Neural progenitor cell (in vitro differentiated cells): Measurements from ENCODE around the gene PDE9A. TPM values are rescaled to one million over a fixed set of nuclear protein-coding genes. Genes with fewer than 3 reads are reported as not detected.

Source experiments
- DNase-seq: peaks from one replicate; pipeline ENCODE4 v3.0.0-alpha.2; 2016; ENCODE audit warnings: low spot score
- H2AFZ ChIP-seq: fragments of 200-600 bp; sonication (generic); replicated peaks from 2 replicates; pipeline ENCODE4 v1.6.1; 2016; ENCODE audit warnings: antibody characterized with exemption
- H3F3A ChIP-seq: fragments of 200-600 bp; sonication (generic); 2 replicates; pipeline ENCODE4 v1.6.1; 2016; ENCODE audit warnings: antibody characterized with exemption, low read depth
- H3K27ac ChIP-seq: fragments of 200-600 bp; sonication (generic); 2 replicates; pipeline ENCODE4 v1.5.1; 2016; ENCODE audit warnings: mild to moderate bottlenecking
- H3K27me3 ChIP-seq: fragments of 200-600 bp; sonication (generic); 2 replicates; pipeline ENCODE4 v1.6.1; 2016; ENCODE audit warnings: mild to moderate bottlenecking, moderate library complexity
- H3K36me3 ChIP-seq: fragments of 200-600 bp; sonication (generic); 2 replicates; pipeline ENCODE4 v1.5.1; 2016
- H3K4me1 ChIP-seq: fragments of 200-600 bp; sonication (generic); 2 replicates; pipeline ENCODE4 v1.6.1; 2016; ENCODE audit warnings: mixed run types
- H3K4me2 ChIP-seq: fragments of 200-600 bp; sonication (generic); 2 replicates; pipeline ENCODE4 v1.6.1; 2016
- H3K4me3 ChIP-seq: fragments of 200-600 bp; sonication (generic); 2 replicates; pipeline ENCODE4 v1.5.1; 2016
- H3K79me2 ChIP-seq: fragments of 200-600 bp; sonication (generic); 2 replicates; pipeline ENCODE4 v1.6.1; 2016; ENCODE audit warnings: low read depth
- H3K9ac ChIP-seq: fragments of 200-600 bp; sonication (generic); 2 replicates; pipeline ENCODE4 v1.6.1; 2016
- H3K9me3 ChIP-seq: fragments of 200-600 bp; sonication (generic); 2 replicates; pipeline ENCODE4 v1.5.1; 2016; ENCODE audit warnings: low read depth
- H4K20me1 ChIP-seq: fragments of 200-600 bp; sonication (generic); 2 replicates; pipeline ENCODE4 v1.6.1; 2016; ENCODE audit warnings: low read depth
- H3K27ac Mint-ChIP-seq: 3 replicates; pipeline ENCODE4 v1.8.0; 2021; ENCODE audit warnings: mixed read lengths
- H3K27me3 Mint-ChIP-seq: 2 replicates; pipeline ENCODE4 v1.8.0; 2022; ENCODE audit warnings: low read depth, mild to moderate bottlenecking, inconsistent platforms, moderate library complexity, mixed read lengths; ENCODE audit not compliant: insufficient read depth
- H3K36me3 Mint-ChIP-seq: 3 replicates; pipeline ENCODE4 v1.8.0; 2021; ENCODE audit warnings: mixed read lengths
- H3K4me1 Mint-ChIP-seq: 3 replicates; pipeline ENCODE4 v1.8.0; 2021; ENCODE audit warnings: mixed read lengths
- H3K4me3 Mint-ChIP-seq: 3 replicates; pipeline ENCODE4 v1.8.0; 2021; ENCODE audit warnings: mild to moderate bottlenecking, moderate library complexity, mixed read lengths
- H3K9me3 Mint-ChIP-seq: 3 replicates; pipeline ENCODE4 v1.8.0; 2020; ENCODE audit warnings: mixed read lengths
- CTCF ChIP-seq: fragments of 200-600 bp; sonication (generic); IDR thresholded peaks from 2 replicates; pipeline ENCODE4 v1.5.1; 2017; ENCODE audit warnings: antibody characterized with exemption, mild to moderate bottlenecking
- EZH2 ChIP-seq: fragments of 200-600 bp; sonication (generic); IDR thresholded peaks from 2 replicates; pipeline ENCODE4 v1.6.1; 2017; ENCODE audit warnings: antibody characterized with exemption, mild to moderate bottlenecking, moderate library complexity
- EZH2phosphoT487 ChIP-seq: fragments of 200-600 bp; sonication (generic); IDR thresholded peaks from 2 replicates; pipeline ENCODE4 v1.6.1; 2017; ENCODE audit warnings: antibody characterized with exemption
- total RNA-seq: library from RNA; depleted of rRNA; stranded (reverse); fragments of >200 nt; gene quantifications from 2 replicates; pipeline ENCODE4 v1.2.3, GENCODE V29; 2015; ENCODE audit warnings: low replicate concordance

PDE9A gene
- total RNA-seq, 1 donor from 2014 or later = 41.0 TPM

- peak; percentile 91 for DNase-seq
- peak overlapping the region; percentile 96 for H3K27ac Mint-ChIP-seq
- peaks cover 11% of the 10 kb centered on the region for H3K27me3 Mint-ChIP-seq
- TF ChIP-seq CTCF = peak; percentile 70
- TF ChIP-seq EZH2phosphoT487 = no peak
- Histone ChIP-seq H3F3A (peaks cover 28% of the 10 kb centered on the region), H3K9ac (no peak overlapping the region), H3K79me2 (peaks cover 37% of the 10 kb centered on the region), H3K4me2 (peak overlapping the region; percentile 99), H4K20me1 (peaks cover 32% of the 10 kb centered on the region), H3K36me3 (no peaks in the 10 kb centered on the region), H3K4me3 (peak overlapping the region; percentile 79), H3K9me3 (no peaks in the 10 kb centered on the region), H3K4me1 (peaks cover 24% of the 10 kb centered on the region), H3K27ac (no peak overlapping the region), H3K27me3 (no peaks in the 10 kb centered on the region), H2AFZ (peak overlapping the region; percentile 92)
- H3K4me1 Mint-ChIP-seq = peaks cover 37% of the 10 kb centered on the region
- H3K9me3 Mint-ChIP-seq = peaks cover 2% of the 10 kb centered on the region
- H3K36me3 Mint-ChIP-seq = peaks cover 3% of the 10 kb centered on the region
- H3K4me3 Mint-ChIP-seq = peak overlapping the region; percentile 93
These were observed 742 bp upstream of the PDE9A start for GRCh38 chr21:42652527-42653230.

- peaks cover 3% of the 10 kb centered on the region for H3K36me3 Mint-ChIP-seq
- H3K4me3 ChIP-seq = peak overlapping the region; percentile 96
- H4K20me1 ChIP-seq = peaks cover 49% of the 10 kb centered on the region
- peak overlapping the region; percentile 52 for H2AFZ ChIP-seq
- H3K9ac ChIP-seq = peak overlapping the region; percentile 49
- H3K27me3 ChIP-seq = no peaks in the 10 kb centered on the region
- no peak for TF ChIP-seq EZH2phosphoT487
- TF ChIP-seq CTCF = peak; percentile 49
- no peak for TF ChIP-seq EZH2
- no peak overlapping the region for H3K27ac Mint-ChIP-seq
- peak overlapping the region; percentile 95 for H3K4me2 ChIP-seq
- peak overlapping the region; percentile 34 for H3K27ac ChIP-seq
- H3K9me3 Mint-ChIP-seq = no peaks in the 10 kb centered on the region
- H3K4me1 Mint-ChIP-seq = peaks cover 40% of the 10 kb centered on the region
- H3K79me2 ChIP-seq = peaks cover 53% of the 10 kb centered on the region
- H3F3A ChIP-seq = peaks cover 28% of the 10 kb centered on the region
- peaks cover 24% of the 10 kb centered on the region for H3K4me1 ChIP-seq
- H3K4me3 Mint-ChIP-seq = peak overlapping the region; percentile 82
- H3K9me3 ChIP-seq = no peaks in the 10 kb centered on the region
- peaks cover 11% of the 10 kb centered on the region for H3K27me3 Mint-ChIP-seq
- DNase-seq = peak; percentile 88
- H3K36me3 ChIP-seq = no peaks in the 10 kb centered on the region
These were observed 925 bp downstream of the PDE9A start for GRCh38 chr21:42654179-42654912.

GRCh38 chr21:42654913-42655795, 1.7 kb downstream of the PDE9A start:
- H3K4me2 ChIP-seq = peak overlapping the region; percentile 95
- Mint-ChIP-seq H3K9me3 (no peaks in the 10 kb centered on the region), H3K4me3 (peak overlapping the region; percentile 82), H3K27ac (peak overlapping the region; percentile 20), H3K36me3 (peaks cover 3% of the 10 kb centered on the region), H3K27me3 (peaks cover 11% of the 10 kb centered on the region), H3K4me1 (peaks cover 40% of the 10 kb centered on the region)
- no peaks in the 10 kb centered on the region for H3K27me3 ChIP-seq
- H3K4me1 ChIP-seq = peaks cover 24% of the 10 kb centered on the region
- TF ChIP-seq EZH2phosphoT487 (no peak), CTCF (no peak)
- peaks cover 28% of the 10 kb centered on the region for H3F3A ChIP-seq
- peaks cover 57% of the 10 kb centered on the region for H4K20me1 ChIP-seq
- H3K27ac ChIP-seq = no peak overlapping the region
- H3K9me3 ChIP-seq = no peaks in the 10 kb centered on the region
- H3K79me2 ChIP-seq = peaks cover 62% of the 10 kb centered on the region
- peak overlapping the region; percentile 96 for H3K4me3 ChIP-seq
- peak overlapping the region; percentile 49 for H3K9ac ChIP-seq
- H2AFZ ChIP-seq = no peak overlapping the region
- no peaks in the 10 kb centered on the region for H3K36me3 ChIP-seq
- DNase-seq = no peak
